Endodermal cell (in vitro differentiated cells): Measurements from ENCODE around the gene BRPF1. TPM values are rescaled to one million over a fixed set of nuclear protein-coding genes. Genes with fewer than 3 reads are reported as not detected.

Experiments
- DNase-seq: peaks from one replicate; pipeline ENCODE4 v3.0.0-alpha.2; 2017
- H3K27ac ChIP-seq: 2 replicates; pipeline ENCODE4 v1.5.1; 2013; ENCODE audit warnings: mild to moderate bottlenecking, low read depth, low read length, moderate library complexity
- H3K27me3 ChIP-seq: 2 replicates; pipeline ENCODE4 v1.6.1; 2013; ENCODE audit warnings: mild to moderate bottlenecking, low read length, moderate library complexity; ENCODE audit not compliant: insufficient read depth, control insufficient read depth, poor library complexity, severe bottlenecking
- H3K36me3 ChIP-seq: 2 replicates; pipeline ENCODE4 v1.7.0; 2013; ENCODE audit warnings: mild to moderate bottlenecking, low read length, moderate library complexity; ENCODE audit not compliant: control insufficient read depth, insufficient read depth
- H3K4me1 ChIP-seq: one replicate; pipeline ENCODE4 v1.7.0; 2013; ENCODE audit warnings: low read length; ENCODE audit not compliant: control insufficient read depth, insufficient read depth
- H3K4me3 ChIP-seq: 2 replicates; pipeline ENCODE4 v1.5.1; 2013; ENCODE audit warnings: mild to moderate bottlenecking, low read length, moderate library complexity
- H3K9ac ChIP-seq: 2 replicates; pipeline ENCODE4 v1.6.1; 2013; ENCODE audit warnings: mild to moderate bottlenecking, low read length, moderate library complexity; ENCODE audit not compliant: poor library complexity, severe bottlenecking; ENCODE audit errors: extremely low read depth
- H3K9me3 ChIP-seq: 2 replicates; pipeline ENCODE4 v1.6.1; 2013; ENCODE audit warnings: mild to moderate bottlenecking, low read length, moderate library complexity; ENCODE audit not compliant: control insufficient read depth
- H3K27ac Mint-ChIP-seq: 2 replicates; pipeline ENCODE4 v1.8.0; 2020; ENCODE audit warnings: mixed read lengths
- H3K27me3 Mint-ChIP-seq: 2 replicates; pipeline ENCODE4 v1.8.0; 2021; ENCODE audit warnings: mild to moderate bottlenecking, mixed read lengths; ENCODE audit not compliant: insufficient read depth
- H3K36me3 Mint-ChIP-seq: 2 replicates; pipeline ENCODE4 v1.8.0; 2020; ENCODE audit warnings: low read depth, mixed read lengths
- H3K4me1 Mint-ChIP-seq: 2 replicates; pipeline ENCODE4 v1.8.0; 2020; ENCODE audit warnings: mixed read lengths
- H3K4me3 Mint-ChIP-seq: 2 replicates; pipeline ENCODE4 v1.8.0; 2020; ENCODE audit warnings: mild to moderate bottlenecking, moderate library complexity, mixed read lengths
- H3K9me3 Mint-ChIP-seq: 2 replicates; pipeline ENCODE4 v1.8.0; 2020; ENCODE audit warnings: mild to moderate bottlenecking, mixed read lengths
- CTCF ChIP-seq: fragments of 200-600 bp; sonication (generic); conservative IDR thresholded peaks from 2 replicates; pipeline ENCODE4 v1.5.0; 2021; ENCODE audit warnings: antibody characterized with exemption, mild to moderate bottlenecking
- WGBS, 2 experiments: methylation state at CpG; one replicate each; pipeline versions ENCODE4 v1.1.5 to v1.1.7; 2013; ENCODE audit warnings: missing lambda C conversion rate in 2 of 2, mixed read lengths in 1 of 2; ENCODE audit not compliant: insufficient coverage in 1 of 2, insufficient read length in 1 of 2; 5-methylcytosine and 5-hydroxymethylcytosine counted together
- total RNA-seq, 2 donors: library from RNA; stranded (reverse); fragmentation: NEBNext Ultra II Directional in 1 of 2; extraction: Animal tissue kit (Norgen Biotek cat#: 25700) in 1 of 2; gene quantifications; 2 replicates in 1 of 2; 3 replicates in 1 of 2; pipeline ENCODE4 v1.2.1, GENCODE V29; 2021

BRPF1 gene
- total RNA-seq, 2 donors from 2014 or later, result 22.7 to 28.5 TPM

GRCh38 chr3:9768141-9768775, 36.7 kb downstream of the BRPF1 start:
- peaks cover 7% of the 10 kb centered on the region for H3K36me3 ChIP-seq
- Mint-ChIP-seq H3K4me1 (peaks cover 6% of the 10 kb centered on the region), H3K4me3 (no peak overlapping the region), H3K27me3 (peaks cover 38% of the 10 kb centered on the region), H3K9me3 (no peaks in the 10 kb centered on the region), H3K36me3 (peaks cover 3% of the 10 kb centered on the region), H3K27ac (no peak overlapping the region)
- no peaks in the 10 kb centered on the region for H3K9me3 ChIP-seq
- H3K27ac ChIP-seq, result no peak overlapping the region
- H3K27me3 ChIP-seq, result no peaks in the 10 kb centered on the region
- 89 to 93% methylated on average over 4 to 6 of the region's 6 CpGs for WGBS, 2 experiments
- TF ChIP-seq CTCF, result no peak
- no peaks in the 10 kb centered on the region for H3K4me1 ChIP-seq
- no peak for DNase-seq
- no peak overlapping the region for H3K9ac ChIP-seq
- H3K4me3 ChIP-seq, result no peak overlapping the region

DNA sequence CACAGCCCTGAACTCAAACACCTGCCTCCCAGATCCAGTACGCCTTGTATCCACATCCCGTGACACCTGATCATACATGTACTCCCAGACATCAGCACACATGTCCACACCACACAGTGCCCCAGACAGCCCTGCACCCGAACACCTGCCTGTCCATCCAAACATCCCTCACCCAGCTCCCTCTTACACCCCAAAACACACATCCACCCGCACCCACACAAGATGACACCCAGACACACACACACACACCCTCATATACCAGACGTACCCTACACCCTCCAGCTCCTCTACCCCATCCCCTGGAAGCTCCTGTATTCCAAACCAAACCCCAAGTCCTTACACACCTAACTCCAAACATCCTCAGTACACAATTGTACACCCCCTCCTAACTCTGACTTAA, 37.5 kb downstream of the BRPF1 start:
- Mint-ChIP-seq H3K27me3 (peaks cover 38% of the 10 kb centered on the region), H3K36me3 (peaks cover 3% of the 10 kb centered on the region), H3K4me1 (peaks cover 6% of the 10 kb centered on the region), H3K4me3 (peak overlapping the region; percentile 58), H3K27ac (peak overlapping the region; percentile 60), H3K9me3 (no peaks in the 10 kb centered on the region)
- Histone ChIP-seq H3K9me3 (no peaks in the 10 kb centered on the region), H3K27ac (no peak overlapping the region), H3K9ac (peak overlapping the region; percentile 19), H3K4me1 (no peaks in the 10 kb centered on the region), H3K36me3 (peaks cover 7% of the 10 kb centered on the region), H3K4me3 (peak overlapping the region; percentile 80), H3K27me3 (no peaks in the 10 kb centered on the region)
- TF ChIP-seq CTCF, result no peak
- WGBS, 2 experiments, result 85 to 86% methylated on average over 2 to 5 of the region's 5 CpGs
- no peak for DNase-seq

DNA sequence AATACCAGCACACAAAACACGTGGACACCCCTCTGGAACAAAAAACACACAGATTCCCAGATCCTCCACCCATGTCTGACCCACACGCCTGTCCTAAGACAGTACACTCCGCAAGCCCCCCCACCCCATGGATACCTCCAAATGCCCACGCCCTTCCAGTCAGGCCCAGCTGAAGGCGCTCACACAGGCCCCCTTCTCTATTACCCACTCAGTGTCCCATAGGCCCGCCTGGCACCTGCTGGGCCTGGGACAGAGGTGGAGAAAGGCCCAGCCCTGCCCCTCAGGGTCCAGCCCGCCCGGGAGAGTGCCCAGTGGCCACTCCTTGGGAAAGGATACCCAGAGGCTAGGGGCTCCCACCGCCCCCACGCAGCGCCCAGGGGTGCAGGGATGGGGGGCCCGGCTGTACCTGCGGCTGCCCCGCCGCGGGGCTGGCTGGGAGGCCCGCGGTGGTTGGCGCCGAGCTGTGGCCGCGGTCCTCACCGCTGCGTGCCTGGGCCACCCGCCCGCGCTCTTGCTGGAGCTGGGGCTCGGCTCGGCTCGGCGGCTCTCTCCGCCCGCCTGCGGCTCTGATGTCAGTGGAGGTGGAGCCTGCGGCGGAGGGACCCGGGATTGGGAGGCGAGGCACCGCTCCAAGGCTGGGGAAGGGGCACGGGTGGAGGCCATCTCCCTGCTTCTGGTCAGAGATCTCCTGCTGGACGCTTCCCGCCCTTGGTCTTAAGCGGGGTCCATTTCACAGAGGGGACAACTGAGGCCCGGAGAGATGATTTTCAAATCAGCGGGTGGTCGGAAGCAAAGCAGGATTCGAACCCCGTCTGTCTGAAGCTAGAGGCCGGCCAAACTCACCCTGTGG, 38.1 kb downstream of the BRPF1 start, which contains the start of gene CAMK1:
TSS of gene CAMK1 (minus strand) at position 522 of the 850 bp plus-strand sequence. CDS start 2,198 bp downstream, outside the sequence.
- no peaks in the 10 kb centered on the region for H3K4me1 ChIP-seq
- peak within 1 kb of the TSS; percentile 58 for H3K4me3 Mint-ChIP-seq
- H3K4me3 ChIP-seq, result peak within 1 kb of the TSS; percentile 80
- H3K9me3 ChIP-seq, result no peaks in the 10 kb centered on the region
- peaks cover 38% of the 10 kb centered on the region for H3K27me3 Mint-ChIP-seq
- peaks cover 7% of the 10 kb centered on the region for H3K36me3 ChIP-seq
- no peaks in the 10 kb centered on the region for H3K27me3 ChIP-seq
- peak within 1 kb of the TSS; percentile 19 for H3K9ac ChIP-seq
- DNase-seq, result peak; percentile 92
- no peak for TF ChIP-seq CTCF
- H3K4me1 Mint-ChIP-seq, result peaks cover 6% of the 10 kb centered on the region
- peaks cover 3% of the 10 kb centered on the region for H3K36me3 Mint-ChIP-seq
- no peak within 1 kb of the TSS for H3K27ac ChIP-seq
- H3K27ac Mint-ChIP-seq, result peak within 1 kb of the TSS; percentile 60
- 2 to 17% methylated on average over 20 to 49 of the region's 49 CpGs for WGBS, 2 experiments
- H3K9me3 Mint-ChIP-seq, result no peaks in the 10 kb centered on the region
